ENCODE measurements around the gene SRSF7.
"Not testable (repeated sequence)": the region's sequence is repeated elsewhere in the genome, so short reads cannot be mapped to it uniquely, and the experiment has no call there.

The SRSF7 gene

GRCh38 chr2:38750891-38751595, at the start of gene SRSF7:
TSS of gene SRSF7 (minus strand) at chr2:38751361. CDS start at chr2:38751256, 105 bp downstream.
- peak; percentile 93 for DNase-seq (ENCODE audit: low spot score)

DNA sequence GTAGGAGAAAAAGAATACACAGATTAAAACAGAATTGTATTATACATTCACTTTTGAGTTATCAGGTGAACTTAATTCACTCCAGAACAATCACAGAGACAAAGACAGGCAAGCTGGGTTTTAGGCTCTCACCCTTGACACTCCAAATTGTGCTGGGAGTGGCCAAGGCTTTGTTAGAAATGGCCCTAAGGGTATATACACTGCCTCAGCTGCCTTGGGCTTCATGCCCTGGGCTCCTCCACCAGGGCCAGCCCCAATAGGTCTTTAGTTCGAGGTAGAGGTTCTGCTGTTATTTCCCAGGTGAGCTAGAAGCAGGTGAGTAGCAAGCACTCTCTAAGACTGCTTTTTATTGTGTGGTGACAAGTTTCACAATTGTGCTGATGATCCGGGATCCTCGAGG, 46.8 kb upstream of the SRSF7 start:
- DNase-seq (ENCODE audit: low spot score), result no peak

- no peak for DNase-seq (ENCODE audit: low spot score)
Measured at GRCh38 chr2:38797250-38797676, 46.1 kb upstream of the SRSF7 start.

GRCh38 chr2:38795016-38795415, 43.9 kb upstream of the SRSF7 start:
- DNase-seq (ENCODE audit: low spot score), result not testable (repeated sequence)

DNA sequence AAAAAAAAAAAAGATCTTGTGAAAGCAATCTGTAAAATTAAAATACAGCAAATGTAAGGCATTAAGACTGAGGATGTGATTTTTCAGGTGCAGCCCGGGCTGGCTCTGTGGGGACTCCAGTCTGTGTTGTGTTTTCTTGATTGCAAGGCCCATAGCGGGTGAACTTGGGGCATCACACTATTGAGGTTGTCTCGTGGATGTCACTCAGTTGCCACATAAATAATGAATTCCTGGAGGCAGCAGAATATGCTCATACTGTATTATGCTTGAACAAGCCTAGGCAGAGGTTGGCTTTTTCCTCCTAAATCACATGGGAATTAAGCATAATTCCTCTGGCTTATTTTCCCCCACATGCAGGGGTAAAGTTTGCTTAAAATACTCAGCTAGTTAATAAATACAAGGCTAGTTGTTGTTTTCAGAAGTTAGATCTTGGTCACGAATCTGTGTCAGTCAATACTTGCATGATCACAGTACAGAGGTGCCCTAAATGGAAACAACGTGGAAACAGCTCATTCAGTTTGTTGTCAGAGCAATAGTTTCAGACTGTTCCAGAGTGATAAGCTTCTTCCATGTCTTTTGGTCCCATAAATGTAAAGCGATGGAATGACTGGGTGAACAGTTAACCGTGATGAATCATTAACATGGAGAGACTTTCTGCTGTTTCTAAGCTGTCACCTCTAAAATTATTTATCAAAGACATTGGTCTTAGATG, 43.2 kb upstream of the SRSF7 start:
- DNase-seq (ENCODE audit: low spot score), result no peak

GRCh38 chr2:38793511-38793910, 42.4 kb upstream of the SRSF7 start:
- DNase-seq (ENCODE audit: low spot score), result no peak

- no peak for DNase-seq (ENCODE audit: low spot score)
Measured at GRCh38 chr2:38792751-38793150, 41.6 kb upstream of the SRSF7 start.

DNA sequence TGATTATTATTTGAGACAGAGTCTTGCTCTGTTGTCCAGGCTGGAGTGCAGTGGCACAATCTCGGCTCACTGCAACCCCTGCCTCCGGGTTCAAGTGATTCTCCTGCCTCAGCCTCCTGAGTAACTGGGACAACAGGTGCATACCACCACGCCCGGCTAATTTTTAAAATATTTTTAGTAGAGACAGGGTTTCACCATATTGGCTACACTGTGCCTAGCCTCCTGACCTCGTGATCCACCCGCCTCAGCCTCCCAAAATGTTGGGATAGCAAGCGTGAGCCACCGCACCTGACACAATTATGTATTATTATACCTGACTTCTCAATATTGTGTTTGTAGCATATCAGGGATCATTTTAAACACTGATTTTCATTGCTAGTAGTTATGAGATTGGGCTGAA, 41.2 kb upstream of the SRSF7 start:
- DNase-seq (ENCODE audit: low spot score), result not testable (repeated sequence)

GRCh38 chr2:38791744-38792143, 40.6 kb upstream of the SRSF7 start:
- no peak for DNase-seq (ENCODE audit: low spot score)

- no peak for DNase-seq (ENCODE audit: low spot score)
Measured at GRCh38 chr2:38789691-38790090, 38.5 kb upstream of the SRSF7 start.

GRCh38 chr2:38788306-38788705, 37.1 kb upstream of the SRSF7 start:
- DNase-seq (ENCODE audit: low spot score), result no peak

GRCh38 chr2:38783586-38783985, 32.4 kb upstream of the SRSF7 start:
- DNase-seq (ENCODE audit: low spot score), result no peak

DNA sequence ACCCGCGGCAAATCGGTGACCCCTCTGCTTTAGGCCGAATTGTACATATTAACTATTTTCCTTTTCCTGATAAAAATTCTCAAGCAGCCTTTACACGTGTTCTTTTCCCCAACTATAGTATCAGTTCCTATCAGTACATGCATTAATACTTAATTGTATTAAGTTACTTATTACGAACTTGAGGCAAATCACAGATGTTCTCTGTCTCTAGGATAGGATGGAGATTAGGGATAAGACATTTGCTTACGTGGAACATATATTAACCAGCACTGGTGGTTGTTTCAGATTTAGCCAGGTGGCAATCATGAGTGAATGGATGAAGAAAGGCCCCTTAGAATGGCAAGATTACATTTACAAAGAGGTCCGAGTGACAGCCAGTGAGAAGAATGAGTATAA, 27.5 kb upstream of the SRSF7 start:
- no peak for DNase-seq (ENCODE audit: low spot score)

- no peak for DNase-seq (ENCODE audit: low spot score)
Measured at GRCh38 chr2:38776531-38776930, 25.4 kb upstream of the SRSF7 start.

DNA sequence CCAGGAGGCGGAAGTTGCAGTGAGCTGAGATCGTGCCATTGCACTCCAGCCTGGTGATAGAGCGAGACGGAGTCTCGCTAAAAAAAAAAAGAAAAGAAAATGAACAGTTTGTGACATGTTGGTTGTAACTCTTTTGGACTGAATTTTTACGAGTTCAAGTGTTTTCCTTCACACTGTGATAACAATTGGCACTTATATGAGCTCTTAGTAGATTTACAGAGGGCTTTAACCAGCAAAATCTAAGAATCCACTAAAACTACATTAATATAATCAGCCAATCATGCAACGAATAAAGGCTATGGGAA, 24.7 kb upstream of the SRSF7 start:
- no peak for DNase-seq (ENCODE audit: low spot score)

GRCh38 chr2:38775097-38775920, 24.1 kb upstream of the SRSF7 start:
- no peak for DNase-seq (ENCODE audit: low spot score)

DNA sequence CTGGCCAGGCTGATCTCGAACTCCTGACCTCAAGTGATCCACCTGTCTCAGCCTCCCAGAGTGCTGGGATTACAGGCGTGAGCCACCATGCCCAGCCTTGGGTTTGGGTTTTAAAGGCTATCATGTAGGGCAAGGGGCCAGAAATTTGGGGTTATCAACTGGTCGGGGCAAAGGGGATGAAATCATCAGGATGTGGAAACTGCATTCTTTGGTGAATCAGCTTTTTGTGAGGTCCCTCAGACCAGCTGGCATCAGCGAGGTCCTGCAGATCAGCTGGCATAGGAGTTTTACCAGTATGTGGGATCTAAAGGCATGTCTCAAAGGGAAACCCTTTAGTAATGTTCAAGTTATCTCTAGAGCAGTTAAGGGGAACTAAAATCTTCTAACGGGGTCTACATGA, 20.5 kb upstream of the SRSF7 start:
- DNase-seq (ENCODE audit: low spot score), result no peak

DNA sequence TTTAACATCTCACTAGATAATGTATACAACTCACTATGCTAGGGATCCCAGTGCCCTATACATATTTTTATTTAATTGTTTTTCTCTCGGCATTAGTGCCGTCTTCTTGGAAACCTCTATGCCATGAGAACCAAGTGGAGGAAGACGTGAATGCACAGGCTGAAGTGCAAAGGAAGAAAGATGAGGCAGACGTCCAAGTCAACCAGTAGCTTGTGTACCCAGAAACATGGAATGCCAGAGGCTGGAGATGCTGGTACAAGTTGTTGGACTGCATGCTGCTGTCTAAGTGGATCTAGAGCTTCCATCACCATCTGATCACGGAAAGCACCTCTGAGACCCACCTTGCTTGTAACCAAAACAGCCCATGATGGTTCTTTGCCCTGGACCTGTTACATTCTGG, 14.4 kb upstream of the SRSF7 start:
- DNase-seq (ENCODE audit: low spot score), result no peak

GRCh38 chr2:38765149-38765548, 14.0 kb upstream of the SRSF7 start:
- DNase-seq (ENCODE audit: low spot score), result no peak

GRCh38 chr2:38763728-38764127, 12.6 kb upstream of the SRSF7 start:
- no peak for DNase-seq (ENCODE audit: low spot score)

DNA sequence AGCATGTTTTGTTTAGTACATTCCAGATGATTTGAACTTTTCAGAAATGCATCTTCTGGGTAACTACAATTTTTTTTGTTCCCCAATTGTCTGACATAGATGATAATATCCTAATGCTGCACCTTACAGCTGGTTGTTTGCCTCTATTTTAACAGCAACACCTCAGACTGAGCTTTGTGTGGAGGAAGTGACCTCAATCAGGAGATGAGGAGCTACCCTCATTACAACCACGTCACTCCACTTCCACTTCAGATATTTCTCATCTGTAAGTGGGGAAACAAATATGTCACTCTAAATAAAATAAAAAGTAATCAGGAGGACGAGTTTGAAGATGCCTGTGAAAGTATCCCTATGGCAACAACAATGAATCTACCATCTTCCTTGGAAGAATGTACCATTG, 12.1 kb upstream of the SRSF7 start:
- no peak for DNase-seq (ENCODE audit: low spot score)

DNA sequence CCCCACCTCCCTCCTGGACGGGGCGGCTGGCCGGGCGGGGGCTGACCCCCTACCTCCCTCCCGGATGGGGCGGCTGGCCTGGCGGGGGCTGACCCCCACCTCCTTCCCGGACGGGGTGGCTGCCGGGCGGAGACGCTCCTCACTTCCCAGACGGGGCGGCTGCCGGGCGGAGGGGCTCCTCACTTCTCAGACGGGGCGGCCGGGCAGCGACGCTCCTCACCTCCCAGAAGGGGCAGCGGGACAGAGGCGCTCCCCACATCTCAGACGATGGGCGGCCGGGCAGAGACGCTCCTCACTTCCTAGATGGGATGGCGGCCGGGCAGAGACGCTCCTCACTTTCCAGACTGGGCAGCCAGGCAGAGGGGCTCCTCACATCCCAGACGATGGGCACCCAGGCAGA, 4.7 kb upstream of the SRSF7 start:
- DNase-seq (ENCODE audit: low spot score), result not testable (repeated sequence)

DNA sequence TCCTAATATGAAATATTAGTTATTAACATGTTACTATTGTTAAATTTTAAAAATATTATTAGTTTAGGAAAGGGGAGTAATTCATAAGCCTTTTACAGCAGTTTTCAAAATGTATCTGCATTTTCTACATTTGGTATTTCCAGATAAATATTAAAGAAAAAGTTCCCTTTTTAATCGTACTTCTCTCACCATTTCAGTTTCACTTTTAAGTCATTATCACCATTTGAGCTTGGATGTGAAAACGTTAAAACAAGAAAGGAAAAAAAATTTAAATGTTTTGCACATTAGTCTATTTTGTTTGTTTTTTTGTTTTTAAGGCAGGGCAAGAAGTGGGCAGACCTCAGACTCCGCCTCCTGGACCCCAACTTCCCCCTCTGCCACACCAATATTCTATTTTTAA, 3.3 kb upstream of the SRSF7 start:
- no peak for DNase-seq (ENCODE audit: low spot score)

Measured in D341Med (cell line).